ENCODE results near the gene ABCA4. TPM values are rescaled to one million over a fixed set of nuclear protein-coding genes. Genes with fewer than 3 reads are reported as not detected.

Gene ABCA4
- polyA plus RNA-seq, 1 experiment, result 0.25 TPM

DNA sequence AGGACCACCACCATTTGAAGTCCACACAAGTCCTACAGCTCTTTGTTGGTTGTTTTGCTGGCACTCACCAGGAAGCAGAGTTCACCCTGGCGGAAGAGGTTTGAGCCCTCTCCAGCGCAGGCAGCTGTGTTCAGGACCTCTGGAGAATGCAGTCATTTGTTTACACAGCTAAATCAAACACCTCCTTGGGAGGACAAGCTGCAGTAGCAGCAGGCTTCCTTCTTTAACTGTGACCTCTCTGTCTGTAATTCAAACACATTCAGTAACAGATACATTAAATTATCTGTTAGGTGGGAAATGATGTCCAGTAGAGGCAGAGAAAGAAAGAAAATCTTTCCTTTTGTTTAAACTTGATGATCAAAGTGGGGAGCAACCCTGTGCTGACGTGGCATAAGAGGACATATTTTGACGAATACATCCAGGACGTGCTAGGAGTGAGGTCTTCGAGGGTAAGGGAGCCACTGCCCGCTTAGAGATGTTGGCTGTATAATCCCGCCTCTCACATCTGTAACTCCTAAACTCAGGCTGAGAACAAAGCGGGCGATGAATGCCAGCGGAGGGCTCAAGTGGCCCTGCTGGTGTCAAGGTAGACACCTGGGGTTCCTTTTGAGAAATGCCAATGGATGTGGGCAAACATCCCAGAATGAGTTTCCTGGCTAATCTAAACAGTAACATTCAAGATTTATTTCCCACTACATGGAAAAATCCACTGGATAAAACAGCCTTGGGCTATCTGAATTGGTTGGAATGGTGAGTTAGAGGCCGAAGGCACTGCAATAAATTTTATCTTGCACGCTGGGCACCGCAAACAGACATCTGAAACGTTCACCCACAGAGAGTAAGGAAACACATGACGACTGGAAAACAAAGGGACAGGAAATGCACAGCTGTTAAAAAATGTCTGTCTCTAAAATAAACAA, 51.7 kb downstream of the ABCA4 start:
- TF ChIP-seq, protein P1, sequence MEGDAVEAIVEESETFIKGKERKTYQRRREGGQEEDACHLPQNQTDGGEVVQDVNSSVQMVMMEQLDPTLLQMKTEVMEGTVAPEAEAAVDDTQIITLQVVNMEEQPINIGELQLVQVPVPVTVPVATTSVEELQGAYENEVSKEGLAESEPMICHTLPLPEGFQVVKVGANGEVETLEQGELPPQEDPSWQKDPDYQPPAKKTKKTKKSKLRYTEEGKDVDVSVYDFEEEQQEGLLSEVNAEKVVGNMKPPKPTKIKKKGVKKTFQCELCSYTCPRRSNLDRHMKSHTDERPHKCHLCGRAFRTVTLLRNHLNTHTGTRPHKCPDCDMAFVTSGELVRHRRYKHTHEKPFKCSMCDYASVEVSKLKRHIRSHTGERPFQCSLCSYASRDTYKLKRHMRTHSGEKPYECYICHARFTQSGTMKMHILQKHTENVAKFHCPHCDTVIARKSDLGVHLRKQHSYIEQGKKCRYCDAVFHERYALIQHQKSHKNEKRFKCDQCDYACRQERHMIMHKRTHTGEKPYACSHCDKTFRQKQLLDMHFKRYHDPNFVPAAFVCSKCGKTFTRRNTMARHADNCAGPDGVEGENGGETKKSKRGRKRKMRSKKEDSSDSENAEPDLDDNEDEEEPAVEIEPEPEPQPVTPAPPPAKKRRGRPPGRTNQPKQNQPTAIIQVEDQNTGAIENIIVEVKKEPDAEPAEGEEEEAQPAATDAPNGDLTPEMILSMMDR (IDR thresholded peaks at IDR 0.05; ENCODE audit: insufficient read depth, low read depth, low read length), result no peak
- CTCF ChIA-PET, result interaction anchor here (0.7 to 1.6 kb wide), 10 partner anchors 8 to 266 kb away, joined by 3 to 5 read pairs (median 4); no protein-coding TSS in a partner anchor
- POLR2A ChIA-PET, result no interaction called here

DNA sequence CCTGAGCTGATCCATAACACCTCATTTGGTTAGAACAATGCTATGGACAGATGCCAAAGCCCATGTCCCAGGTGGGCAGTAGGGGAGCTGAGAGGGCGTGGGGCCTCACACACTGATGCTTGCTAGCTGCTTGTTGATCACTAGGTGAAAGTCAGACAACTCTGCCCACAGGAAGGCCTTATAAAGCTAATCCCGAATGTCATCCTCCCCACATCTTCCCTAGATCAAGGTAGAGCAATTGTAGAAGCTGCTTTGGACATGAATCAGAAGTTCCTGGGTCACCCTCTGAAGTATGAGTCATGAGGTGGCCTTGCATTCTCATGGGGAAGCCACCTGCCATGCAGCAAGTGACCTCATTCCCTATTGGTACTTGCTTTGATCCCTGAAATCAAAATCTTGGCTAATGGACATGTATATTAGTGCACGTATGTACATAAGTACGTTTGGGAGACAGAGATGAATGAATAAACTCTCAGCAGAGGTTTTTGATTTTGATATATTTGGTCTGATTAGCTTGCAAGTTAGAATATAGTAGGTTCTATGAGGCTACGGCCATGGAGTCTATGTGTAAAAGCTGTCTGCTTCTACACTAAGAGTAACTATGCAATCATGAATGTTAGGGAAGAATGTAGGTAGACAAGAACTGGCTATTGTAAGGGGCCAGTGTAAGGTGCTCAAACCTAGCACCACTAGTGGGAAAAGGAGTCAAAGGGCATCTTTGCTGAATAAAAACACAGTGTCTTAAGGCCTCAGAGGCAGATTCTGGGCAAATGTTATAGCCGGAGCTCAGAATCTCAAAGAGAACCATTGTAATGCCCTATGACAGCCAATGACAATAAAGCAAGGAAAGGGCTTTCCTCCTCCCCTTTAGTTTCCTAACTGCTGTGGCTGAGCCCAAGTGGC, 52.6 kb downstream of the ABCA4 start:
- ChIA-PET CTCF (interaction anchor here (0.6 to 1.6 kb wide), 8 partner anchors 9 to 836 kb away, joined by 3 to 5 read pairs (median 4); no protein-coding TSS in a partner anchor), POLR2A (no interaction called here)
- H3K4me3 ChIP-seq (ENCODE audit: low read depth, low read length), result no peak overlapping the region
- no peaks in the 10 kb centered on the region for H3K36me3 ChIP-seq (ENCODE audit: control insufficient read depth, insufficient read depth, low read length)
- TF ChIP-seq, protein P1 (IDR thresholded peaks at IDR 0.05; ENCODE audit: insufficient read depth, low read depth, low read length), result no peak
- no peaks in the 10 kb centered on the region for H3K27me3 ChIP-seq (ENCODE audit: control insufficient read depth, insufficient read depth, low read length)
- no peak for DNase-seq (ENCODE audit: low read depth)

More for the DNA sequence above, 51.7 kb downstream of the ABCA4 start:
- no peak overlapping the region for H3K4me3 ChIP-seq (ENCODE audit: low read depth, low read length)
- H3K36me3 ChIP-seq (ENCODE audit: control insufficient read depth, insufficient read depth, low read length), result no peaks in the 10 kb centered on the region
- no peaks in the 10 kb centered on the region for H3K27me3 ChIP-seq (ENCODE audit: control insufficient read depth, insufficient read depth, low read length)
- no peak for DNase-seq (ENCODE audit: low read depth)

DNA sequence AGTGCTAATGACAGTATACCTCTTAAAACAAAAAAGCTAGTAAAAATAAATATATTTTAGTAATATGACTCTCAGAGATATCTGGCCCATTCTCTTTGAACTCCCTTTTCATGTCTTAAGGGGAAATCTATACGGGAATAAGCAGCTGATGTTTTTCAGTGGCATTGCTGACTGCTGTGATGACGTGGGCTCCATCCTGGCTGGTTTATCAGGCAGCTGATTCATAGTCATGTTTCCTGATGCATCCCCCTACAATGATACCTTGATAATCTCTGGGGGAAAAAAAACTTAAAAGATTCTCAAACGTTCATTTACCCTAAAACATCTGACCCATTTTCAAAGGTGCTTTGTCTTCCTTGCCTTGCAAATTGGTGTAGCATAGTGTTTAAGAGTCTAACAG, 53.8 kb downstream of the ABCA4 start:
- H3K36me3 ChIP-seq (ENCODE audit: control insufficient read depth, insufficient read depth, low read length), result no peaks in the 10 kb centered on the region
- POLR2A ChIA-PET, result no interaction called here
- H3K27me3 ChIP-seq (ENCODE audit: control insufficient read depth, insufficient read depth, low read length), result no peaks in the 10 kb centered on the region
- CTCF ChIA-PET, result interaction anchor here (0.7 to 1.6 kb wide), 2 partner anchors 9 to 28 kb away, joined by 3 to 5 read pairs; no protein-coding TSS in a partner anchor
- H3K4me3 ChIP-seq (ENCODE audit: low read depth, low read length), result no peak overlapping the region
- no peak for DNase-seq (ENCODE audit: low read depth)
- TF ChIP-seq, protein P1 (IDR thresholded peaks at IDR 0.05; ENCODE audit: insufficient read depth, low read depth, low read length), result no peak

DNA sequence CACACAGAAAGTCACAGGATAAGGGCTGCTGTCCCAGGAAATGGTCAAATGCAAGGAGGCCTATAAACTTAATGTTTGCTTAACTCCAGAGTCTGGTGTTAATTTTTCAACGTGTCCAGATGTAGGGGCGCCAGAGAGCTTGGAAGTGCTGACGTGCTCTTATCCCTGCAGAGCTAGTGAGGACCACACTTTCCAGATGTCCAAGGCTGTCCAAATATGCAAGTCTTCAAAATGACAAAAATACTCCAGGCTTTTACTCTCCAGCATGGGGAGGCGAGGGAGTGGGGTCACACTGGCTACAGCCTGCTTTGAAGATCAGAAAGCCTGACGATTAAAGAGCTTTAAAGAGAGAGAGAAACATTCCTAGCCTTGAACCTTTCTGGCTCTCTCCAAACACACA, 57.6 kb downstream of the ABCA4 start:
- DNase-seq (ENCODE audit: low read depth), result no peak
- Histone ChIP-seq H3K36me3 (ENCODE audit: control insufficient read depth, insufficient read depth, low read length) (no peaks in the 10 kb centered on the region), H3K27me3 (ENCODE audit: control insufficient read depth, insufficient read depth, low read length) (no peaks in the 10 kb centered on the region), H3K4me3 (ENCODE audit: low read depth, low read length) (no peak overlapping the region)
- CTCF ChIA-PET, result interaction anchor here (0.7 to 13.6 kb wide), 30 partner anchors 10 to 270 kb away, joined by 3 to 215 read pairs (median 5); partner anchors contain the start of genes ABCA4 and ARHGAP29
- TF ChIP-seq, protein P1 (IDR thresholded peaks at IDR 0.05; ENCODE audit: insufficient read depth, low read depth, low read length), result peak; percentile 62
- POLR2A ChIA-PET, result interaction anchor here (0.5 to 0.7 kb wide), 2 partner anchors 18 to 32 kb away, joined by 3 read pairs; no protein-coding TSS in a partner anchor
